ENCODE data around the gene FSD2.

GRCh38 chr15:82833362-82833682 lies 27.5 kb upstream of the FSD2 start:
- no peak for TF ChIP-seq CTCF (IDR thresholded peaks at IDR 0.05; ENCODE audit: low read length)
- no peak for TF ChIP-seq EZH2 (optimal IDR thresholded peaks at IDR 0.05; ENCODE audit: low read depth, low read length)
- TF ChIP-seq EZH2phosphoT487 (IDR thresholded peaks at IDR 0.05; ENCODE audit: low read length) = no peak
